Epithelial cell of esophagus (primary cell): ENCODE results near the gene SRMS.

ENCODE experiments used
- DNase-seq: peaks from one replicate; pipeline ENCODE4 v3.0.0; 2010; ENCODE audit warnings: low read depth
- H3K4me3 ChIP-seq: 2 replicates; pipeline ENCODE4 v1.5.1; 2011; ENCODE audit warnings: mild to moderate bottlenecking, low read length, control low read depth
- TF ChIP-seq, protein P1 (sequence below): IDR thresholded peaks from 2 replicates; pipeline ENCODE4 v1.5.1; 2011; ENCODE audit warnings: low read depth, mild to moderate bottlenecking, low read length, control low read depth, inconsistent platforms; ENCODE audit not compliant: insufficient read depth; ENCODE audit errors: missing control alignments

SRMS gene

DNA sequence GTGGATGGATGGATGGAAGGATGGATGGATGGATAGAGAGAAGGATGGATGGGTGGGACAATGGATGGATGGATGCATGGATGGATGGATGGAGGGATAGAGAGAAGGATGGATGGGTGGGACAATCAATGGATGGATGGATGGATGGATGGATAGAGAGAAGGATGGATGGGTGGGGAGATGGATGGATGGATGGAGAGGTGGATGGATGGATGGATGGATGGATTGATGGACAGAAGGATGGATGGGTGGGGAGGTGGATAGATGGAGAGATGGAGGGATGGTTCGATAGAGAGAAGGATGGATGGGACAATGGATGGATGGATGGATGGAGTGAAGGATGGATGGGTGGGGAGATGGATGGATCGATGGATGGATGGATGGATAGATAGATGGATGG is 55.0 kb downstream of the SRMS start:
- no peak for DNase-seq
- TF ChIP-seq, protein P1, sequence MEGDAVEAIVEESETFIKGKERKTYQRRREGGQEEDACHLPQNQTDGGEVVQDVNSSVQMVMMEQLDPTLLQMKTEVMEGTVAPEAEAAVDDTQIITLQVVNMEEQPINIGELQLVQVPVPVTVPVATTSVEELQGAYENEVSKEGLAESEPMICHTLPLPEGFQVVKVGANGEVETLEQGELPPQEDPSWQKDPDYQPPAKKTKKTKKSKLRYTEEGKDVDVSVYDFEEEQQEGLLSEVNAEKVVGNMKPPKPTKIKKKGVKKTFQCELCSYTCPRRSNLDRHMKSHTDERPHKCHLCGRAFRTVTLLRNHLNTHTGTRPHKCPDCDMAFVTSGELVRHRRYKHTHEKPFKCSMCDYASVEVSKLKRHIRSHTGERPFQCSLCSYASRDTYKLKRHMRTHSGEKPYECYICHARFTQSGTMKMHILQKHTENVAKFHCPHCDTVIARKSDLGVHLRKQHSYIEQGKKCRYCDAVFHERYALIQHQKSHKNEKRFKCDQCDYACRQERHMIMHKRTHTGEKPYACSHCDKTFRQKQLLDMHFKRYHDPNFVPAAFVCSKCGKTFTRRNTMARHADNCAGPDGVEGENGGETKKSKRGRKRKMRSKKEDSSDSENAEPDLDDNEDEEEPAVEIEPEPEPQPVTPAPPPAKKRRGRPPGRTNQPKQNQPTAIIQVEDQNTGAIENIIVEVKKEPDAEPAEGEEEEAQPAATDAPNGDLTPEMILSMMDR = no peak
- no peak overlapping the region for H3K4me3 ChIP-seq

DNA sequence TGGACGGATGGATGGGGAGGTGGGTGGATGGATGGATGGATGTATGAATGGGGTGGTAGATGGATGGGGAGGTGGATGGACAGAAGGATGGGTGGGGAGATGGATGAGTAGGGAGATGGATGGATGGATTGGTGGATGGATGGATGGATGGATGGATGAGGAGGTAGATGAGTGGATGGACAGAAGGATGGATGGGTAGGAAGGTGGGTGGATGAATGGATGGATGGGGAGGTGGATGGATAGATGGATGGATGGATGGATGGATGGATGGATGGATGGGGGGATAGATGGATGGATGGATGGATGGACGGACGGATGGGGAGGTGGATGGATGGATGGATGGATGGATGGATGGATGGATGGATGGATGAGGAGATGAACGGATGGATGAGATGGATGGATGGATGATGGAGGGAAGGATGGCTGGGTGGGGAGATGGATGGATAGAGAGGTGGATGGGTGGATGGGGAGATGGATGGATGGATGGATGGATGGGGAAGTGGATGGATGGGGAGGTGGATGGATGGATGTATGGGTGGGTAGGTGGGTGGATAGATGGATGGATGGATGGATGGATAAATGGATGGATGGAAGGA is 55.8 kb downstream of the SRMS start:
- no peak for DNase-seq
- no peak overlapping the region for H3K4me3 ChIP-seq
- TF ChIP-seq, protein P1 = no peak

DNA sequence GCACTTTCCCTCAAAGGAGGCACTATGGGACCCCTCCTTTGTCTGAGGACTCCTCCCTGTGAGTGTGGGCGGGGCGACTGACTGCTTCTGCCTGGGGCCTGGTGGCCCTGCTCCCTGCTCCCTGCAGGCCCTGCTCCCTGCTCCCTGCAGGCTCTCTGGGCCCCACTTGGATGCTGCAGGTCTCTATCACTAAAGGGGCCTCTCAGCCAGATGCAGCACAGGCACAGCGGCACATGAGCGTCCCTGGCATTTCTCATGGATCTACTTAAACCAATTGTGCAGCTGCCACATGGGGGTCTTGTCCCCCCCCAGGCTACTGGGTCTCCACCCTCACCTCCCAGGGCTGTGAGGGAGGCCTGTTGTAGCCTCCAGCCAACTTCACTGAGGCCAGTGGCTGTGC is 56.5 kb downstream of the SRMS start:
- H3K4me3 ChIP-seq = no peak overlapping the region
- DNase-seq = no peak
- TF ChIP-seq, protein P1 = no peak
